ENCODE results near the gene ZP3. TPM values are rescaled to one million over a fixed set of nuclear protein-coding genes. Genes with fewer than 3 reads are reported as not detected.
"Not testable (repeated sequence)": the region's sequence is repeated elsewhere in the genome, so short reads cannot be mapped to it uniquely, and the experiment has no call there.

ZP3 gene
- total and polyA plus RNA-seq, 2 experiments from 2014 or later = not detected

GRCh38 chr7:76482660-76483059 is 57.9 kb downstream of the ZP3 start:
- H3K4me1 ChIP-seq (ENCODE audit: insufficient read depth); H3K9me2 ChIP-seq (replicated peaks; ENCODE audit: insufficient read depth); H3K9me3 ChIP-seq (ENCODE audit: low read depth); H3K36me3 ChIP-seq (replicated peaks; ENCODE audit: insufficient read depth, low read depth); H3K27me3 ChIP-seq; H4K20me1 ChIP-seq (ENCODE audit: insufficient read depth, poor library complexity, severe bottlenecking); H3K4me3 ChIP-seq; H2AFZ ChIP-seq; H3K4me2 ChIP-seq; H3K27ac ChIP-seq; DNase-seq (ENCODE audit: low spot score); H3K79me2 ChIP-seq: not testable (repeated sequence)
- WGBS (ENCODE audit: low lambda C conversion rate, missing lambda C conversion rate) = 97% methylated on average over 20 of the region's 24 CpGs

DNA sequence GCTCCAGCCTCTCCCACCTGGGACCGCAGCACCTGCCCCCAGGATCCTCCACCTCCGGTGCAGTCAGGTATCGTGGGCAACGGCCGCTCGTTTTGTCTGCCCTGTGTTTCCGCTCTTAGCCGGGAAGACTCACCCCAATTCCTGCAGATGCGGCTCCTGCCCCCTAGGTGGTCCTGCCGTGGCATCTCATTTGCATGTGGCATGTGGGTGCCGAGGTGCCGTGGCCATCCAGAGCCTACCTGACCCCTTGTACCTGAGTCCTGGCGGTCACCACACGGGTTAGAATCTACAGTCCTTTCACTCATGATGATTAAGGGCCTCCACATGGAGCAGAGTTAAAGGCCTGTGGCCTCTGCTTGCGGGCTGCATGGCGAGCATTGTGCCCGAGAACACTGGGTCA is 58.3 kb downstream of the ZP3 start:
- not testable (repeated sequence) for H4K20me1 ChIP-seq (ENCODE audit: insufficient read depth, poor library complexity, severe bottlenecking); DNase-seq (ENCODE audit: low spot score); H3K27me3 ChIP-seq; H3K79me2 ChIP-seq; H2AFZ ChIP-seq; H3K4me2 ChIP-seq; H3K4me1 ChIP-seq (ENCODE audit: insufficient read depth); H3K9me2 ChIP-seq (replicated peaks; ENCODE audit: insufficient read depth); H3K4me3 ChIP-seq; H3K36me3 ChIP-seq (replicated peaks; ENCODE audit: insufficient read depth, low read depth); H3K27ac ChIP-seq; H3K9me3 ChIP-seq (ENCODE audit: low read depth)
- whole genome bisulfite sequencing (ENCODE audit: low lambda C conversion rate, missing lambda C conversion rate) = over 99% methylated on average over 12 of the region's 17 CpGs

GRCh38 chr7:76484456-76484855 is 59.7 kb downstream of the ZP3 start:
- not testable (repeated sequence) for H3K4me3 ChIP-seq; H3K36me3 ChIP-seq (replicated peaks; ENCODE audit: insufficient read depth, low read depth); H3K4me2 ChIP-seq; H3K27ac ChIP-seq; H3K79me2 ChIP-seq; DNase-seq (ENCODE audit: low spot score); H3K27me3 ChIP-seq; H3K4me1 ChIP-seq (ENCODE audit: insufficient read depth); H3K9me3 ChIP-seq (ENCODE audit: low read depth); H2AFZ ChIP-seq; H3K9me2 ChIP-seq (replicated peaks; ENCODE audit: insufficient read depth); H4K20me1 ChIP-seq (ENCODE audit: insufficient read depth, poor library complexity, severe bottlenecking)
- 100% methylated on average over 1 of the region's 12 CpGs for WGBS (ENCODE audit: low lambda C conversion rate, missing lambda C conversion rate)

DNA sequence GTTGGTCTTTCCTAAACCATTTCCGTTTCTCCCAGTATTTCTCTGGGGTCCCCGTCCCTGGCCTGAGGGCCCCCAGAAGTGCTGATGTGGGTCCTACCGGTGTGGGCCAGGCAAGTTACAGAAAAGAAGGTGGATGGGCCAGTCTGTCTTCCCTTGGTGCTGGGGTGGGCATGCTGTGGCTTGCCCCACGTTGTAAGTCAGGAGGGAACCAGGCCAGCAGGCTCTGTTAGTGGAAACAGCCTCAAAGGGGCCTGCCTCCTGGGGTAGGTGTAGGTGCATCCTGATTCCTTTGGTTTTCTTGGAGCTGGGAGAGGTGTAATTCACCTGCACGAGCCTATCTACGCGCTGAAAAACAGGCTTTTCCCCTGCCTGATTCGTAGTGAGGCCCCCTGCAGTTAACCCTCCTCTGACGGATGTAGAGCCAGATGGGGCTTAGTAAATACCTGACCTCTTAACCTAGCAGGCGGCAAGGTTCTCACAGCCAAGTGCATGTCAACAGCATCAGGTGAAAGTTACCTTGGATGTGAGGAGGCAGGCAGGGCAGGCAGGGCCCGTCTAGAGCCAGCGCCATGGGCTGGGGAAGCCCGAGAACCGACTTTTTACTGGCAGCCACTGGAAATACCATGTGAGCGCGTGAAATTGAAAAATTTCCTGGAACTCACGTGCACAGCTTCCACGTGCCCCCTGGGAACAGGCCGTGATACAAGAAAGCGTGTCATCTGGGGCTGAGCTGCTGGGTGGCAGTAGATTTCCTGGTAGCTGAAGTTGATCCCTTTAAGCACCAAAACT is 61.3 kb downstream of the ZP3 start:
- not testable (repeated sequence) for H3K9me3 ChIP-seq (ENCODE audit: low read depth); H3K27me3 ChIP-seq; H3K27ac ChIP-seq; H3K4me3 ChIP-seq; H3K36me3 ChIP-seq (replicated peaks; ENCODE audit: insufficient read depth, low read depth); H3K9me2 ChIP-seq (replicated peaks; ENCODE audit: insufficient read depth); H2AFZ ChIP-seq; H3K79me2 ChIP-seq; DNase-seq (ENCODE audit: low spot score); H3K4me1 ChIP-seq (ENCODE audit: insufficient read depth); H4K20me1 ChIP-seq (ENCODE audit: insufficient read depth, poor library complexity, severe bottlenecking); H3K4me2 ChIP-seq
- 48% methylated on average over 3 of the region's 20 CpGs for WGBS (ENCODE audit: low lambda C conversion rate, missing lambda C conversion rate)

DNA sequence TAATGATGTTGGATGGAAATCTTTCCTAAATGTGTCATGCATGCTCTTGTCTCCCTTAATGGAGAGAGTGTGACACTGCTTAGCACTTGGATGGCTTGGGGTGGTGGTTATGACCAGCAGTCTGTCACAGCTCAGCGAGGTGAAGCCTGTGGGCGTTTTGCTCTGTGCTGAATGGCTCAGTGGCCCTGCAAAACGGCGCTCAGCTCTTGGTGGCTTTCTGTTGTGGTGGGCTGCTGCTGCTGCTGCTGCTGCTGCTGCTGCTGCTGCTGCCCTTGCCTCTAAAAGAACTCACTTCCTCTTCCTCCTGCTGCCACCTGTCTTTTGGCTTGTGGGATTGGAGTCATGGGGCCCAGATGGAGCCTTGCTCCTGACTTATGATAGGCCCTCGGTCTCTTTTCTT is 61.9 kb downstream of the ZP3 start:
- not testable (repeated sequence) for H3K79me2 ChIP-seq; H3K4me3 ChIP-seq; H3K27me3 ChIP-seq; H2AFZ ChIP-seq; DNase-seq (ENCODE audit: low spot score); H3K4me2 ChIP-seq; H3K9me3 ChIP-seq (ENCODE audit: low read depth); H3K9me2 ChIP-seq (replicated peaks; ENCODE audit: insufficient read depth); H3K27ac ChIP-seq; H4K20me1 ChIP-seq (ENCODE audit: insufficient read depth, poor library complexity, severe bottlenecking); H3K36me3 ChIP-seq (replicated peaks; ENCODE audit: insufficient read depth, low read depth); H3K4me1 ChIP-seq (ENCODE audit: insufficient read depth)
- no CpG with 5 or more reads among the region's 5 CpGs for WGBS (ENCODE audit: low lambda C conversion rate, missing lambda C conversion rate)

DNA sequence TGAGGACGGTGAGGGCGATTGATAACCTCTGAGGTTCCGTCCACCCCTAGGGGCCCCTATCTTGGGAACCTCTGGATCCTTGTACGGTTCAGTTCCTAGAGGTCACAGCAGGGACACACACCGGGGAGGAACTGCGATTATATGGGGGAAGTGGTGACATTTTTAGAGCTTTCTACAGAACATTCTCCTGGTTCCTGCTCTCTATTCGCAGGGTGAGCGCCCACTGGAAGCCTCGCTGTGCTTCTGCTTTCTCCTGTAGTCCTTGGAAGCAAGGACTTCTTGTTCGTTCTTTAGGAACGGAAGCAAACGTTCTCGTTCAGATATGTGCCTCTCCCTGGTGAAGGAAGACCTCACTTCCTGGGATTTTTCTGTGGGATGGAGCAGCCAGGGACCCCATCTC is 63.2 kb downstream of the ZP3 start:
- H3K36me3 ChIP-seq (replicated peaks; ENCODE audit: insufficient read depth, low read depth); H3K4me2 ChIP-seq; H3K4me1 ChIP-seq (ENCODE audit: insufficient read depth); H3K79me2 ChIP-seq; H3K27ac ChIP-seq; DNase-seq (ENCODE audit: low spot score); H3K4me3 ChIP-seq; H3K9me2 ChIP-seq (replicated peaks; ENCODE audit: insufficient read depth); H3K27me3 ChIP-seq; H3K9me3 ChIP-seq (ENCODE audit: low read depth); H2AFZ ChIP-seq; H4K20me1 ChIP-seq (ENCODE audit: insufficient read depth, poor library complexity, severe bottlenecking): not testable (repeated sequence)
- WGBS (ENCODE audit: low lambda C conversion rate, missing lambda C conversion rate) = 100% methylated on average over 3 of the region's 13 CpGs

Other genes with a start within 250 kb of the ZP3 start
- 1.5 and 1.7 TPM in 2 replicates for gene SRRM3, start 223.1 kb upstream of the ZP3 start, total RNA-seq
- gene SRRM3, start 223.1 kb upstream of the ZP3 start, polyA plus RNA-seq = 2.3 and 3.1 TPM in 2 replicates
- 186 and 205 TPM in 2 replicates for gene HSPB1, start 122.3 kb upstream of the ZP3 start, total RNA-seq
- 1,525 and 1,553 TPM in 2 replicates for gene HSPB1, start 122.3 kb upstream of the ZP3 start, polyA plus RNA-seq
- 106 and 117 TPM in 2 replicates for gene YWHAG, start 66.0 kb upstream of the ZP3 start, total RNA-seq
- gene YWHAG, start 66.0 kb upstream of the ZP3 start, polyA plus RNA-seq = 12.6 and 17.2 TPM in 2 replicates
- 6.9 and 9.7 TPM in 2 replicates for gene SSC4D, start 15.3 kb upstream of the ZP3 start, total RNA-seq
- gene SSC4D, start 15.3 kb upstream of the ZP3 start, polyA plus RNA-seq = 11.0 and 14.5 TPM in 2 replicates
- 7.6 TPM in 2 replicates for gene DTX2, start 36.8 kb downstream of the ZP3 start, total RNA-seq
- 22.2 and 23.1 TPM in 2 replicates for gene DTX2, start 36.8 kb downstream of the ZP3 start, polyA plus RNA-seq
- gene UPK3B, start 85.6 kb downstream of the ZP3 start, total RNA-seq = 16.8 and 25.8 TPM in 2 replicates
- 90.6 and 159 TPM in 2 replicates for gene UPK3B, start 85.6 kb downstream of the ZP3 start, polyA plus RNA-seq
- 0.03 TPM in 1 of 2 replicates, not detected in the other for gene SPDYE16, start 118.3 kb downstream of the ZP3 start, total RNA-seq
- gene SPDYE16, start 118.3 kb downstream of the ZP3 start, polyA plus RNA-seq = 1.1 and 1.5 TPM in 2 replicates
- 0.28 and 0.67 TPM in 2 replicates for gene POMZP3, start 202.3 kb downstream of the ZP3 start, total RNA-seq
- 8.7 and 10.5 TPM in 2 replicates for gene POMZP3, start 202.3 kb downstream of the ZP3 start, polyA plus RNA-seq

All from hepatocyte (in vitro differentiated cells).